ENCODE data around the gene CCDC86.

CCDC86 gene

DNA sequence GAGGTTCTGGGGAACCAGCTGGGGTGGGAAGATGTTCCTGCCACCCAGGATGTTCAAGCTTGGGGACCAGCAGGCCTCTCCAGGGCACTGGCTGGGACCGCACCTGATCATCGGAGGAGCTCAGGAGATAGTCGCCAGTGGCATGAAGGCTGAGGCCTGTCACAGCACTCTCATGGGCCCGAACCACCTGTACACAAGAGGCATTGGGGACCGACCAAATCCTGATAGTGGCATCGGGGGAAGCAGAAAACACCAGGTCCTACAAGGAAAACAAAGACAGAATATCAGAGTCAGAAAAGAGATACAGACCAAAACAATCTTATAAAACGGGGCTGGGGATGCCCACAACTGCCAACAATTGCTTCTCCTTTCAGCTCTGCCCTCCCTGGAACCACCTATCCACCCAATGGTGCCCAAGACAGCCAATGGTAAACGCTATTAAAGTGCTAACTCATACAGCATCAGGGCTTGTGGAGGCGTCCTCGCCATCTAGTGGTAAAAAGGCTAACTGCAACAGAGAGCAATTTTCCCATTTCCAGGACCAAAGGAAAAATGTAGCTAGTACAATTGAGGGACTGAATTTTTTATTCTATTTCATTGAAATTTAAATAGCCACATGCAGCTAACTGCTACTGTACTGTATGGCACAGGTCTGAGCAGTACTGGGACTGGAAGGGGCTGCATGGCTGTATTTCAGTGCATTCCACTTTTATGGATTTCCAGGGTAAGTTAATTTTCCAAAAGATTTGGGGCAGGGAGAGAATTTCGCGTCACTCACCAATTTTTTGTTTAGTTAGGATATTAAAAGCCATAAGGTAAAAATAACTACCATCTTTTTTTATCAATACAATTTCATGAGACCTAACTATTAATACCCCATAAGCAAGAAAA, 57.4 kb downstream of the CCDC86 start:
- H3K9me3 ChIP-seq (ENCODE audit: control insufficient read depth, low read length), result no peaks in the 10 kb centered on the region
- no peaks in the 10 kb centered on the region for H3K36me3 ChIP-seq (ENCODE audit: control insufficient read depth, insufficient read depth, low read length)
- H3K4me3 ChIP-seq (ENCODE audit: low read depth, low read length), result no peak overlapping the region
- no peak overlapping the region for H3K4me2 ChIP-seq (ENCODE audit: low read length)
- H3K4me1 ChIP-seq, result peaks cover under 1% of the 10 kb centered on the region
- no peak overlapping the region for H3K9ac ChIP-seq
- no peak overlapping the region for H2AFZ ChIP-seq
- peaks cover 21% of the 10 kb centered on the region for H3K79me2 ChIP-seq
- peak overlapping the region; percentile 15 for H3K27ac ChIP-seq
- TF ChIP-seq, protein P1, sequence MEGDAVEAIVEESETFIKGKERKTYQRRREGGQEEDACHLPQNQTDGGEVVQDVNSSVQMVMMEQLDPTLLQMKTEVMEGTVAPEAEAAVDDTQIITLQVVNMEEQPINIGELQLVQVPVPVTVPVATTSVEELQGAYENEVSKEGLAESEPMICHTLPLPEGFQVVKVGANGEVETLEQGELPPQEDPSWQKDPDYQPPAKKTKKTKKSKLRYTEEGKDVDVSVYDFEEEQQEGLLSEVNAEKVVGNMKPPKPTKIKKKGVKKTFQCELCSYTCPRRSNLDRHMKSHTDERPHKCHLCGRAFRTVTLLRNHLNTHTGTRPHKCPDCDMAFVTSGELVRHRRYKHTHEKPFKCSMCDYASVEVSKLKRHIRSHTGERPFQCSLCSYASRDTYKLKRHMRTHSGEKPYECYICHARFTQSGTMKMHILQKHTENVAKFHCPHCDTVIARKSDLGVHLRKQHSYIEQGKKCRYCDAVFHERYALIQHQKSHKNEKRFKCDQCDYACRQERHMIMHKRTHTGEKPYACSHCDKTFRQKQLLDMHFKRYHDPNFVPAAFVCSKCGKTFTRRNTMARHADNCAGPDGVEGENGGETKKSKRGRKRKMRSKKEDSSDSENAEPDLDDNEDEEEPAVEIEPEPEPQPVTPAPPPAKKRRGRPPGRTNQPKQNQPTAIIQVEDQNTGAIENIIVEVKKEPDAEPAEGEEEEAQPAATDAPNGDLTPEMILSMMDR (IDR thresholded peaks at IDR 0.05), result peak; percentile 90
- no peaks in the 10 kb centered on the region for H3K27me3 ChIP-seq (ENCODE audit: control insufficient read depth, insufficient read depth, low read length)

DNA sequence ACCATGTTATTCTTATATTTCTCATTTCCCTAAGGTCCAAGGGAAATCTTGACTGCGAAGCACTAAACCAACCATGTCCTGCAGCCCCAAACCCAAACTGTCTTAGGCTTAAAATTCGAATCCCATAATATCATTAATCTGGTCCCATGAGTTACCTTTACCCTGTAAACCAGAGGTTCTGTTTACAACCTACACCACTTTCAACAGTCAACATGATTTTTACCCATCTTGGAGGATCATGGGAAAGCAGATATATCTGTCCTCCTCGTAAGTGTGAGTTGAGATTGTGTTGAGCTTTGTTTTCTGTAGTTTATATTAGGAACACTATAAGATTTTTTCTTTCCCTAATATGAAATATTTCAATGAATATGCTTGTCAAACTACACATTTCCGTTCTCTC, 58.1 kb downstream of the CCDC86 start:
- no peak overlapping the region for H3K9ac ChIP-seq
- no peak overlapping the region for H3K27ac ChIP-seq
- H3K4me2 ChIP-seq (ENCODE audit: low read length), result no peak overlapping the region
- peaks cover 28% of the 10 kb centered on the region for H3K79me2 ChIP-seq
- no peaks in the 10 kb centered on the region for H3K36me3 ChIP-seq (ENCODE audit: control insufficient read depth, insufficient read depth, low read length)
- H3K27me3 ChIP-seq (ENCODE audit: control insufficient read depth, insufficient read depth, low read length), result no peaks in the 10 kb centered on the region
- H3K4me1 ChIP-seq, result peaks cover 6% of the 10 kb centered on the region
- H3K9me3 ChIP-seq (ENCODE audit: control insufficient read depth, low read length), result no peaks in the 10 kb centered on the region
- H3K4me3 ChIP-seq (ENCODE audit: low read depth, low read length), result no peak overlapping the region
- TF ChIP-seq, protein P1 (IDR thresholded peaks at IDR 0.05), result no peak
- no peak overlapping the region for H2AFZ ChIP-seq

Measured in parathyroid adenoma (tissue), 2 donors.